ENCODE measurements around the gene RAB40AL. TPM values are rescaled to one million over a fixed set of nuclear protein-coding genes. Genes with fewer than 3 reads are reported as not detected.
"Not testable (repeated sequence)": the region's sequence is repeated elsewhere in the genome, so short reads cannot be mapped to it uniquely, and the experiment has no call there.

The RAB40AL gene, protein sequence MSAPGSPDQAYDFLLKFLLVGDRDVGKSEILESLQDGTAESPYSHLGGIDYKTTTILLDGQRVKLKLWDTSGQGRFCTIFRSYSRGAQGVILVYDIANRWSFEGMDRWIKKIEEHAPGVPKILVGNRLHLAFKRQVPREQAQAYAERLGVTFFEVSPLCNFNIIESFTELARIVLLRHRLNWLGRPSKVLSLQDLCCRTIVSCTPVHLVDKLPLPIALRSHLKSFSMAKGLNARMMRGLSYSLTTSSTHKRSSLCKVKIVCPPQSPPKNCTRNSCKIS
- total RNA-seq: under 1 TPM in 1 of 4 donors, not detected in 3; 0.97 TPM

GRCh38 chrX:102936972-102937371 lies at the start of gene RAB40AL:
Gene RAB40AL, plus strand, starts transcription at chrX:102937272. Its CDS starts 47 bp downstream, at chrX:102937319.
- H3K4me1 ChIP-seq; H3K4me3 ChIP-seq; intact Hi-C loops (cut with DNase I; ENCODE audit: low total_unique reads); H3K27me3 ChIP-seq; H3K27ac ChIP-seq; H3K36me3 ChIP-seq; DNase-seq; ATAC-seq; H3K9me3 ChIP-seq: not testable (repeated sequence)
- in situ Hi-C loops (cut with MboI; ENCODE audit: low sequenced_read_pairs in 4 of 4): loop anchor here in 1 of 4 donors (25.0 kb wide), 1 partner anchor 225 kb away; no protein-coding TSS in a partner anchor

DNA sequence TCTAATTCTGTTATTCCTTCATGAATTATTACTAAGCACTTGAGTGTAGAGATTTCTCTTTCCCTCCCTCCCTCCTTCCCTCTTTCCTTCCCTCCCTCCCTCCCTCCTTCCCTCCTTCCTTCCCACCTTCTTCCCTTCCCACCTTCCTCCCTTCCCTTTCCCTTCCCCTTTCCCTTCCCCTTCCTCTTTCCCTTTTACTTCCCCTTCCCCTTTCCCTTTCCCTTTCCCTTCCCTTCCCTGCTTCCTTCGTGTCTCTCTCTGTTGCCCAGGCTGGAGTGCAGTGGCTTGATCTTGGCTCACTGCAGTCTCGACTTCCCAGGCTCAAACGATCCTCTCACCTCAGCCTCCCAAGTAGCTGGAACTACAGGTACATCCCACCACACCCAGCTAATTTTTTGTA lies 49.4 kb upstream of the RAB40AL start:
- Histone ChIP-seq H3K9me3 (no peaks in the 10 kb centered on the region), H3K27me3 (no peaks in the 10 kb centered on the region), H3K4me1 (no peaks in the 10 kb centered on the region), H3K27ac (no peak overlapping the region), H3K4me3 (no peak overlapping the region), H3K36me3 (no peaks in the 10 kb centered on the region)
- TF ChIP-seq CTCF (IDR thresholded peaks at IDR 0.05 in 4 of 5, conservative IDR thresholded peaks at IDR 0.05 in 1 of 5) (no peak), POLR2A (IDR thresholded peaks at IDR 0.05) (no peak)
- ATAC-seq (no peak), DNase-seq (no peak)
- in situ Hi-C loops (cut with MboI; ENCODE audit: low sequenced_read_pairs in 4 of 4) (no loop called here), intact Hi-C loops (cut with DNase I; ENCODE audit: low total_unique reads) (no loop called here)

GRCh38 chrX:102892103-102892502 lies 45.0 kb upstream of the RAB40AL start:
- ATAC-seq: no peak
- Histone ChIP-seq H3K4me3 (no peak overlapping the region), H3K27me3 (no peaks in the 10 kb centered on the region), H3K27ac (no peak overlapping the region), H3K4me1 (no peaks in the 10 kb centered on the region), H3K9me3 (no peaks in the 10 kb centered on the region), H3K36me3 (no peaks in the 10 kb centered on the region)
- in situ Hi-C loops (cut with MboI; ENCODE audit: low sequenced_read_pairs in 4 of 4): no loop called here
- intact Hi-C loops (cut with DNase I; ENCODE audit: low total_unique reads): no loop called here
- no peak for DNase-seq
- TF ChIP-seq CTCF (IDR thresholded peaks at IDR 0.05 in 4 of 5, conservative IDR thresholded peaks at IDR 0.05 in 1 of 5) (no peak), POLR2A (IDR thresholded peaks at IDR 0.05) (no peak)

DNA sequence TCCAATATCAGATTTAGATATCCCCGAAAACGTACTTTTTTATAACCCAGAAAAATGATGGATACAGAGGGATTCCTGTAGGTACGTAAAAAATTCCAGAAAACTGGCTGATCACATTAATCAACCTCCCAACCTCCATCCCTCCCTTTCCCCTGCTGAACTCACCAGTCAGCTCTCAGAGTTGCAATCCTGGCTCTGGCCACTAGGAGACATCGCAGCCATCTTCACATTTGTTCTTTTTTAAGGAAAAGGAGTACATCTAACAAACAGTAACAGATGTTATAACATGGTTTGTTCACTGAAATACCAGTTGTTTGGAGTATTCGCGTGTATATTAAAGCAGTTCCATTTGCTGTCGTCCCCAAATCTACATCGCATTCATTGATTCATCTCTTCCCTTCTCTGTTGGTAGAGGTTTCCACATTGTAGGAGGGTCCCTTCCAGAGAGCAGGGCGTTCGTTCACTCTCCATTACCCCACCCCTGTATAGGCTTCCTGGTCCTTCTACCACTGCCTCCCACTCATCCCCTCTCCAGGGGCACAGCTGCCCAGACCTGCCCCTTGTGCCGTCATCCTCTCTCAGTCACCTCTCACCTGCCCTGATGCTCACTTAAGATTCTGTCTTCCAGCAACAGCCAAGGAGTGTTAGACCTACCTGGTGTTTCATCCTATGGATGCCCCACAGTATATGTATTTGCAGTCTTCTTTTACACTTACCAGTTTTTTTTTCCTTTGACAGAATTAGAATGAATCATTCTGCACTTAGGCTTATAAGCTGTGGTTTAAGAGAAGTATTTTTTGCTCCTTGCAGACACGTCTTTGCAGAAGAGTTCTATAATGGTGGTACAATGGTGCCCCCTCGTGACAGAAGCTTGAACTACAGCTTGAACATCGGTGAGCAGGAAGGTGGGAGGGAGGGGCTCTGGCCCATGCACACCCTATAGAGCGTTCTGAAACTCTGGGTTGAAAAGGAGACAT lies 36.8 kb upstream of the RAB40AL start:
- Histone ChIP-seq H3K27ac (no peak overlapping the region), H3K36me3 (no peaks in the 10 kb centered on the region), H3K4me1 (no peaks in the 10 kb centered on the region), H3K9me3 (no peaks in the 10 kb centered on the region), H3K27me3 (no peaks in the 10 kb centered on the region), H3K4me3 (no peak overlapping the region)
- ATAC-seq (peak in 1 of 2 donors; percentile 14), DNase-seq (peak in 1 of 2 donors; percentile 19)
- intact Hi-C loops (cut with DNase I; ENCODE audit: low total_unique reads): loop anchor here (2.0 kb wide), 1 partner anchor 831 kb away; no protein-coding TSS in a partner anchor
- in situ Hi-C loops (cut with MboI; ENCODE audit: low sequenced_read_pairs in 4 of 4): no loop called here
- TF ChIP-seq POLR2A (IDR thresholded peaks at IDR 0.05): no peak
- TF ChIP-seq CTCF (IDR thresholded peaks at IDR 0.05 in 4 of 5, conservative IDR thresholded peaks at IDR 0.05 in 1 of 5): peak in 3 of 5 experiments; percentile 42 to 62 (median 46)

GRCh38 chrX:102902355-102902754 lies 34.7 kb upstream of the RAB40AL start:
- no peak for TF ChIP-seq POLR2A (IDR thresholded peaks at IDR 0.05)
- no peak for TF ChIP-seq CTCF (IDR thresholded peaks at IDR 0.05 in 4 of 5, conservative IDR thresholded peaks at IDR 0.05 in 1 of 5)
- in situ Hi-C loops (cut with MboI; ENCODE audit: low sequenced_read_pairs in 4 of 4) (no loop called here), intact Hi-C loops (cut with DNase I; ENCODE audit: low total_unique reads) (no loop called here)
- ATAC-seq (no peak), DNase-seq (no peak)
- Histone ChIP-seq H3K27ac (no peak overlapping the region), H3K9me3 (no peaks in the 10 kb centered on the region), H3K4me3 (no peak overlapping the region), H3K4me1 (no peaks in the 10 kb centered on the region), H3K27me3 (no peaks in the 10 kb centered on the region), H3K36me3 (peaks cover 0 to 6% of the 10 kb centered on the region in 2 donors)
